HEK293T (cell line): ENCODE data around the gene VPS33A.

Experiments used
- BHLHE40 ChIP-seq: fragments of 450-650 bp; IDR thresholded peaks from 2 replicates; pipeline ENCODE4 v1.6.1; 2016; ENCODE audit warnings: mild to moderate bottlenecking, moderate library complexity, borderline replicate concordance
- FOXA1 ChIP-seq: fragments of 450-650 bp; IDR thresholded peaks from 2 replicates; pipeline ENCODE4 v1.6.1; 2016; ENCODE audit warnings: mild to moderate bottlenecking
- FOXM1 ChIP-seq: fragments of 450-650 bp; IDR thresholded peaks from 2 replicates; pipeline ENCODE4 v1.6.1; 2017; ENCODE audit warnings: mild to moderate bottlenecking, borderline replicate concordance
- NFRKB ChIP-seq: fragments of 450-650 bp; IDR thresholded peaks from 2 replicates; pipeline ENCODE4 v1.6.1; 2016; ENCODE audit warnings: mild to moderate bottlenecking, moderate library complexity
- PKNOX1 ChIP-seq: fragments of 450-650 bp; IDR thresholded peaks from 2 replicates; pipeline ENCODE4 v1.6.1; 2016
- SUZ12 ChIP-seq: fragments of 450-650 bp; IDR thresholded peaks from 2 replicates; pipeline ENCODE4 v1.6.1; 2016; ENCODE audit warnings: mild to moderate bottlenecking

GRCh38 chr12:122194804-122195203 lies 71.5 kb downstream of the VPS33A start:
- no peak for TF ChIP-seq FOXM1
- TF ChIP-seq BHLHE40: no peak
- no peak for TF ChIP-seq FOXA1
- no peak for TF ChIP-seq PKNOX1
- no peak for TF ChIP-seq NFRKB
- no peak for TF ChIP-seq SUZ12
